ENCODE results near the gene TOX3. TPM values are rescaled to one million over a fixed set of nuclear protein-coding genes. Genes with fewer than 3 reads are reported as not detected.

TOX3 gene
- total RNA-seq, 4 donors from 2014 or later: 10.9 to 32.6 (median 28.0) TPM

- DNase-seq: peak; percentile 12
- intact Hi-C loops (cut with DNase I; ENCODE audit: low total_unique reads) (no loop called here), in situ Hi-C loops (cut with MboI; ENCODE audit: low pct_ligation_motif_present in 1 of 4, low pct_unique_long_range_greater_than_20kb in 1 of 4, low sequenced_read_pairs in 3 of 4) (no loop called here)
- Histone ChIP-seq H3K4me3 (no peak overlapping the region), H3K4me1 (peaks cover 0 to 41% (median 22%) of the 10 kb centered on the region in 4 donors), H3K27me3 (no peaks in the 10 kb centered on the region), H3K9me3 (no peaks in the 10 kb centered on the region), H3K27ac (peak overlapping the region; percentile 40 to 75 (median 70)), H3K36me3 (no peaks in the 10 kb centered on the region)
- no peak for TF ChIP-seq EP300 (IDR thresholded peaks at IDR 0.05; ENCODE audit: low read depth)
- TF ChIP-seq POLR2AphosphoS5 (IDR thresholded peaks at IDR 0.05): peak in 2 of 3 donors; percentile 7 to 15
- WGBS, 2 donors (ENCODE audit: low coverage in 1 of 2): 14 to 37% methylated on average over 1 of the region's 1 CpG
These were observed 93.3 kb downstream of the TOX3 start for GRCh38 chr16:52453644-52454043.

- H3K27ac ChIP-seq: peak overlapping the region; percentile 24 to 75 (median 70)
- in situ Hi-C loops (cut with MboI; ENCODE audit: low pct_ligation_motif_present in 1 of 4, low pct_unique_long_range_greater_than_20kb in 1 of 4, low sequenced_read_pairs in 3 of 4) (no loop called here), intact Hi-C loops (cut with DNase I; ENCODE audit: low total_unique reads) (no loop called here)
- H3K4me1 ChIP-seq: peaks cover 0 to 41% (median 22%) of the 10 kb centered on the region in 4 donors
- H3K4me3 ChIP-seq: no peak overlapping the region
- peak; percentile 68 for DNase-seq
- TF ChIP-seq POLR2AphosphoS5 (IDR thresholded peaks at IDR 0.05): peak in 1 of 3 donors; percentile 40
- no peak for TF ChIP-seq EP300 (IDR thresholded peaks at IDR 0.05; ENCODE audit: low read depth)
- no peak for TF ChIP-seq POLR2A (IDR thresholded peaks at IDR 0.05)
- peak in 2 of 5 experiments; percentile 2 to 28 for TF ChIP-seq CTCF (IDR thresholded peaks at IDR 0.05)
- WGBS, 2 donors (ENCODE audit: low coverage in 1 of 2): 46 to 52% methylated on average over 2 to 5 of the region's 5 CpGs
- H3K9me3 ChIP-seq: no peaks in the 10 kb centered on the region
- no peaks in the 10 kb centered on the region for H3K27me3 ChIP-seq
- no peaks in the 10 kb centered on the region for H3K36me3 ChIP-seq
These were observed 94.9 kb downstream of the TOX3 start for GRCh38 chr16:52451971-52452421.

- Histone ChIP-seq H3K9me3 (no peaks in the 10 kb centered on the region), H3K36me3 (no peaks in the 10 kb centered on the region), H3K4me1 (peaks cover 0 to 30% (median 17%) of the 10 kb centered on the region in 4 donors), H3K27ac (peak overlapping the region in 1 of 4 donors; percentile 51), H3K4me3 (no peak overlapping the region), H3K27me3 (no peaks in the 10 kb centered on the region)
- TF ChIP-seq EP300 (IDR thresholded peaks at IDR 0.05; ENCODE audit: low read depth) (no peak), POLR2A (IDR thresholded peaks at IDR 0.05) (no peak), CTCF (IDR thresholded peaks at IDR 0.05) (no peak), POLR2AphosphoS5 (IDR thresholded peaks at IDR 0.05) (no peak)
- in situ Hi-C loops (cut with MboI; ENCODE audit: low pct_ligation_motif_present in 1 of 4, low pct_unique_long_range_greater_than_20kb in 1 of 4, low sequenced_read_pairs in 3 of 4) (no loop called here), intact Hi-C loops (cut with DNase I; ENCODE audit: low total_unique reads) (no loop called here)
- WGBS, 2 donors (ENCODE audit: low coverage in 1 of 2): 88 to 89% methylated on average over 6 of the region's 6 CpGs
- no peak for DNase-seq
These were observed 96.0 kb downstream of the TOX3 start for GRCh38 chr16:52450916-52451315.

GRCh38 chr16:52450241-52450640, 96.7 kb downstream of the TOX3 start:
- no peak for DNase-seq
- H3K27ac ChIP-seq: no peak overlapping the region
- no peaks in the 10 kb centered on the region for H3K36me3 ChIP-seq
- H3K4me1 ChIP-seq: peaks cover 0 to 30% (median 19%) of the 10 kb centered on the region in 4 donors
- H3K4me3 ChIP-seq: no peak overlapping the region
- no peaks in the 10 kb centered on the region for H3K9me3 ChIP-seq
- in situ Hi-C loops (cut with MboI; ENCODE audit: low pct_ligation_motif_present in 1 of 4, low pct_unique_long_range_greater_than_20kb in 1 of 4, low sequenced_read_pairs in 3 of 4): no loop called here
- H3K27me3 ChIP-seq: no peaks in the 10 kb centered on the region
- intact Hi-C loops (cut with DNase I; ENCODE audit: low total_unique reads): no loop called here
- TF ChIP-seq POLR2A (IDR thresholded peaks at IDR 0.05) (no peak), POLR2AphosphoS5 (IDR thresholded peaks at IDR 0.05) (no peak), EP300 (IDR thresholded peaks at IDR 0.05; ENCODE audit: low read depth) (no peak), CTCF (IDR thresholded peaks at IDR 0.05) (no peak)
- WGBS, 2 donors (ENCODE audit: low coverage in 1 of 2): 98% methylated on average over 7 of the region's 7 CpGs; no CpG with 5 or more reads in 1 of the 2 donors

GRCh38 chr16:52446080-52446479, 100.9 kb downstream of the TOX3 start:
- Histone ChIP-seq H3K9me3 (no peaks in the 10 kb centered on the region), H3K27me3 (no peaks in the 10 kb centered on the region), H3K36me3 (no peaks in the 10 kb centered on the region), H3K4me3 (no peak overlapping the region), H3K4me1 (peaks cover 0 to 5% (median 2%) of the 10 kb centered on the region in 4 donors), H3K27ac (no peak overlapping the region)
- TF ChIP-seq CTCF (IDR thresholded peaks at IDR 0.05): no peak
- no peak for TF ChIP-seq EP300 (IDR thresholded peaks at IDR 0.05; ENCODE audit: low read depth)
- TF ChIP-seq POLR2AphosphoS5 (IDR thresholded peaks at IDR 0.05): no peak
- TF ChIP-seq POLR2A (IDR thresholded peaks at IDR 0.05): no peak
- DNase-seq: no peak
- WGBS, 2 donors (ENCODE audit: low coverage in 1 of 2): 60 to 74% methylated on average over 3 to 4 of the region's 4 CpGs
- intact Hi-C loops (cut with DNase I; ENCODE audit: low total_unique reads) (no loop called here), in situ Hi-C loops (cut with MboI; ENCODE audit: low pct_ligation_motif_present in 1 of 4, low pct_unique_long_range_greater_than_20kb in 1 of 4, low sequenced_read_pairs in 3 of 4) (no loop called here)
